Glutamatergic neuron (in vitro differentiated cells): ENCODE measurements around the gene FOXO1. TPM values are rescaled to one million over a fixed set of nuclear protein-coding genes. Genes with fewer than 3 reads are reported as not detected.

Experiments used
- DNase-seq: peaks from one replicate; pipeline ENCODE4 v3.0.0; 2022
- H3K27ac Mint-ChIP-seq: one replicate; pipeline ENCODE4 v1.8.0; 2020; ENCODE audit warnings: mild to moderate bottlenecking, mixed read lengths, inconsistent platforms; ENCODE audit not compliant: unreplicated experiment
- H3K27me3 Mint-ChIP-seq: one replicate; pipeline ENCODE4 v1.8.0; 2020; ENCODE audit warnings: mild to moderate bottlenecking, moderate library complexity, mixed read lengths, inconsistent platforms; ENCODE audit not compliant: unreplicated experiment
- H3K36me3 Mint-ChIP-seq: one replicate; pipeline ENCODE4 v1.8.0; 2020; ENCODE audit warnings: mild to moderate bottlenecking, mixed read lengths, inconsistent platforms; ENCODE audit not compliant: unreplicated experiment
- H3K4me1 Mint-ChIP-seq: one replicate; pipeline ENCODE4 v1.8.0; 2020; ENCODE audit warnings: mild to moderate bottlenecking, low read depth, mixed read lengths, inconsistent platforms; ENCODE audit not compliant: unreplicated experiment
- H3K4me3 Mint-ChIP-seq: one replicate; pipeline ENCODE4 v1.8.0; 2020; ENCODE audit warnings: mild to moderate bottlenecking, mixed read lengths, inconsistent platforms; ENCODE audit not compliant: unreplicated experiment
- H3K9me3 Mint-ChIP-seq: one replicate; pipeline ENCODE4 v1.8.0; 2020; ENCODE audit warnings: mild to moderate bottlenecking, moderate library complexity, mixed read lengths, inconsistent platforms; ENCODE audit not compliant: unreplicated experiment
- total RNA-seq: library from RNA; stranded (reverse); fragmentation: NEBNext Ultra II Directional; extraction: Animal tissue kit (Norgen Biotek cat#: 25700); gene quantifications from one replicate; pipeline ENCODE4 v1.2.1, GENCODE V29; 2021; ENCODE audit not compliant: unreplicated experiment
- TF ChIP-seq, protein P1 (sequence below): fragments of 200-600 bp; sonication (generic); IDR thresholded peaks from one replicate; pipeline ENCODE4 v1.5.0; 2021; ENCODE audit not compliant: partially characterized antibody, unreplicated experiment

FOXO1 gene
- total RNA-seq, 1 donor from 2014 or later = 1.4 TPM

DNA sequence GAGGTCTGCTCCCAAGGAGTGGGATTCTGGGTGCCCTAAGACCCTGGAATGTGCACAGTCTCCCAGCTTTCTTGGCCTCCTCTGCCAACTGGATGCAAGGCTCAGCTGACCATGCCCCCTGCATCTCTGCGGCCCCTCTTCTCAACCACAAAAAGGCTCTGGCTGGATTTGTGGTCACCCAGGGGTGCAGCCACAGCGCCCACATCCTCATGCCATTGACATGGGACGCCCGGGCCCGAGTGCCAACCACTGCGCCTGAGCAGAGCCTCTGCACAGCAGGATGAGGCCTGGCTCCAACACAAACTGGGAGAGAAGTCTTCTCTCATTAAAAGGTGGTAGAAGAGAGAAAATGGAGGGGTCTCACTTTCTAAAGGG lies 103.5 kb downstream of the FOXO1 start:
- Mint-ChIP-seq H3K36me3 (no peaks in the 10 kb centered on the region), H3K4me1 (peaks cover 3% of the 10 kb centered on the region), H3K27ac (no peak overlapping the region), H3K9me3 (no peaks in the 10 kb centered on the region), H3K4me3 (no peak overlapping the region), H3K27me3 (no peaks in the 10 kb centered on the region)
- no peak for DNase-seq
- TF ChIP-seq, protein P1, sequence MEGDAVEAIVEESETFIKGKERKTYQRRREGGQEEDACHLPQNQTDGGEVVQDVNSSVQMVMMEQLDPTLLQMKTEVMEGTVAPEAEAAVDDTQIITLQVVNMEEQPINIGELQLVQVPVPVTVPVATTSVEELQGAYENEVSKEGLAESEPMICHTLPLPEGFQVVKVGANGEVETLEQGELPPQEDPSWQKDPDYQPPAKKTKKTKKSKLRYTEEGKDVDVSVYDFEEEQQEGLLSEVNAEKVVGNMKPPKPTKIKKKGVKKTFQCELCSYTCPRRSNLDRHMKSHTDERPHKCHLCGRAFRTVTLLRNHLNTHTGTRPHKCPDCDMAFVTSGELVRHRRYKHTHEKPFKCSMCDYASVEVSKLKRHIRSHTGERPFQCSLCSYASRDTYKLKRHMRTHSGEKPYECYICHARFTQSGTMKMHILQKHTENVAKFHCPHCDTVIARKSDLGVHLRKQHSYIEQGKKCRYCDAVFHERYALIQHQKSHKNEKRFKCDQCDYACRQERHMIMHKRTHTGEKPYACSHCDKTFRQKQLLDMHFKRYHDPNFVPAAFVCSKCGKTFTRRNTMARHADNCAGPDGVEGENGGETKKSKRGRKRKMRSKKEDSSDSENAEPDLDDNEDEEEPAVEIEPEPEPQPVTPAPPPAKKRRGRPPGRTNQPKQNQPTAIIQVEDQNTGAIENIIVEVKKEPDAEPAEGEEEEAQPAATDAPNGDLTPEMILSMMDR = no peak

DNA sequence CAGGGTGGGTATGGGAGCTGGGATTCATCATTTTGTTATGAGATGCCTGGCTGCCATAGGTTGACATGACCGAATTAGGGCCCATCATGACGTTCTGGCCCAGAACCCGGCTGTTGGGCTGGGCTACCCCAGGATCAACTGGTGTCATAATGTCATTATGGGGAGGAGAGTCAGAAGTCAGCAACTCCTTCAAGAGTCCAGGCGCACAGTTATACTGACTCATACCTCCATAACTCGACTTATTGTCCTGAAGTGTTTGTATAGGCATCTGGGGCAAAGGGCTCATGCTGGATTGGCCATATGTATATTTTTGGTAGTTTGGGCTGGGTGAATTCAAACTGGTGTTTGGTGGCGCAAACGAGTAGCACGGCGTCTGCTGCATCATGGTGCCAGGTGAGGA lies 106.5 kb downstream of the FOXO1 start:
- no peaks in the 10 kb centered on the region for H3K9me3 Mint-ChIP-seq
- H3K27me3 Mint-ChIP-seq = no peaks in the 10 kb centered on the region
- no peaks in the 10 kb centered on the region for H3K36me3 Mint-ChIP-seq
- no peak overlapping the region for H3K27ac Mint-ChIP-seq
- no peak for DNase-seq
- H3K4me1 Mint-ChIP-seq = peaks cover 3% of the 10 kb centered on the region
- TF ChIP-seq, protein P1 = no peak
- no peak overlapping the region for H3K4me3 Mint-ChIP-seq

- Mint-ChIP-seq H3K27me3 (no peaks in the 10 kb centered on the region), H3K4me3 (no peak overlapping the region), H3K27ac (no peak overlapping the region), H3K9me3 (no peaks in the 10 kb centered on the region), H3K4me1 (no peaks in the 10 kb centered on the region), H3K36me3 (no peaks in the 10 kb centered on the region)
- no peak for DNase-seq
- TF ChIP-seq, protein P1 = no peak
Observed at GRCh38 chr13:40558656-40559055, 107.8 kb downstream of the FOXO1 start.

GRCh38 chr13:40556453-40556852 lies 110.0 kb downstream of the FOXO1 start:
- H3K36me3 Mint-ChIP-seq = no peaks in the 10 kb centered on the region
- no peak for DNase-seq
- H3K9me3 Mint-ChIP-seq = no peaks in the 10 kb centered on the region
- no peaks in the 10 kb centered on the region for H3K27me3 Mint-ChIP-seq
- H3K27ac Mint-ChIP-seq = no peak overlapping the region
- no peaks in the 10 kb centered on the region for H3K4me1 Mint-ChIP-seq
- TF ChIP-seq, protein P1 = no peak
- H3K4me3 Mint-ChIP-seq = no peak overlapping the region

DNA sequence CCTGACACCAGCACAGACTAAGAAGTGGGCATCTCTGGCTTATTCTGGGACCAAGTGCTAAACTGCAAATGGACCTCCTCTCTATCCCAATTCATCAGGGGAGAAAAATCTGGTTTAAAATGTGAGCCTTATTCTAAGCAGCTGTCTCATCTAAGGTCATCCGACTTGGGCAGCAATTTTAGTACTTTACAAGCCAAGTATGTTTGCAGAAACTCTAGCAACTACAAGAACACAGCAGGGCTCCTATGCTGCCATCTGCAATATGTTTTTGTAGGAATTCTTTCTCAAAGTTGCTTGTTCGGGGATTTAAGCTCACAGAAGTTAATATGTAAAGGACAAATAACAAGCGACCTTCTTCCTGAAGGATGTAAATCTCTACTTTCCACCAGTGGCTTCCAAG lies 113.1 kb downstream of the FOXO1 start:
- no peak for DNase-seq
- Mint-ChIP-seq H3K36me3 (no peaks in the 10 kb centered on the region), H3K4me1 (no peaks in the 10 kb centered on the region), H3K27ac (no peak overlapping the region), H3K27me3 (no peaks in the 10 kb centered on the region), H3K9me3 (peaks cover 2% of the 10 kb centered on the region), H3K4me3 (no peak overlapping the region)
- TF ChIP-seq, protein P1 = no peak
